SK-N-MC (cell line): ENCODE measurements around the gene TEAD1.

Experiments
- DNase-seq: peaks from one replicate; pipeline ENCODE4 v3.0.0-alpha.2; 2011; ENCODE audit warnings: low read depth, low spot score
- H3K27ac ChIP-seq: fragments of 200-600 bp; sonication (generic); 2 replicates; pipeline ENCODE4 v1.5.1; 2016; ENCODE audit warnings: mixed run types
- H3K36me3 ChIP-seq: fragments of 200-600 bp; sonication (generic); 2 replicates; pipeline ENCODE4 v1.6.1; 2017; ENCODE audit warnings: antibody characterized with exemption, low read length, mixed read lengths; ENCODE audit not compliant: insufficient read depth
- H3K4me3 ChIP-seq: fragments of 200-600 bp; sonication (generic); 2 replicates; pipeline ENCODE4 v1.5.1; 2016
- H3K9ac ChIP-seq: fragments of 200-600 bp; sonication (generic); 2 replicates; pipeline ENCODE4 v1.8.0; 2017; ENCODE audit warnings: mixed run types, mixed read lengths; ENCODE audit not compliant: insufficient read length
- H3K9me3 ChIP-seq: fragments of 200-600 bp; sonication (generic); 2 replicates; pipeline ENCODE4 v1.6.1; 2017; ENCODE audit warnings: low read depth, mild to moderate bottlenecking, antibody characterized with exemption, low read length, moderate library complexity, mixed read lengths
- EZH2 ChIP-seq: fragments of 200-600 bp; sonication (generic); IDR thresholded peaks from one replicate; pipeline ENCODE4 v1.6.1; 2017; ENCODE audit warnings: antibody characterized with exemption
- FOXP2 ChIP-seq: optimal IDR thresholded peaks from 2 replicates; pipeline ENCODE3; 2011; ENCODE audit warnings: mild to moderate bottlenecking, moderate library complexity; ENCODE audit not compliant: insufficient read depth; ENCODE audit errors: extremely low read length, control extremely low read depth
- POLR2AphosphoS5 ChIP-seq: IDR thresholded peaks from 2 replicates; pipeline ENCODE4 v1.6.1; 2012; ENCODE audit warnings: mild to moderate bottlenecking, low read depth, low read length, borderline replicate concordance

TEAD1 gene

DNA sequence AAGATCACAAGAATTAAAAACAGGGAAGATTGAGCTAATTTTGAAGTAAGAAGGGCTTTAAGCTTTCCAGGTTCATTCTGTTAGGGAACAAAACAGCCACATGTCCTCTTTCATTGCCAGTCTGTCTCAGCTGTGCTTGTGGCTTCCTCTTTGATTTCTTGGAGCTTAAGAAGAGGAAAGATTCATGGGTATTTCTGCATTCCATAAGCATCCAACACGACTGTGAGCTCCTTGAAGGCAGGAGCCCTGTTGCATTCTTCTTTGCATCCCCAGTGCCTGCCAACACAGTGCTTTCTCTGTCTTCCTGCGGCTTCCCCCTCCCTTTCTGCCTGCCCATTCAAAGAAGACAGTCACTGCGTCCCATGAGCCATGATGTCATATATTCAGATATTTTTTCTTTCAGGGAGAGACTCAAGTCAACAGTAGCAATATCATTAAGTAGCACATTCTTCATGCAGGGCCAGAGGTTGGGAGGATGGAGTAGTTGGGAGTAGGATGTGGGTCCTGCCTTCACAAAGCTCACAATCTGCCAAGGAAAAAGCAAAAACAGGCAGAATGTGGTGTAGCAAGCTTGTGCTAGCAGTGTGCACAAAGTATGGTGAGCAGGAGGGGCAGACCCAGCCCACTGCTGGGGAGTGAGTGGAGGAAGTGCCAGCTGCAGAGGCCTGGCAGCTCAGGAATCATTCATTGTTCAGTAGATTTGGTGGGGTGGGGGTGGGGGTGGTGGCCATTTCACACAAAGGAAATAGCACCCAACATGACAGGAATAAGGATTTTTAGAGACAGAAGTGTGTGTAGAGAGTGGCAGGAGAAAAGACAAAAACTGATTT lies 172.8 kb downstream of the TEAD1 start:
- DNase-seq = no peak
- Histone ChIP-seq H3K9me3 (no peaks in the 10 kb centered on the region), H3K9ac (no peak overlapping the region), H3K27ac (peak overlapping the region; percentile 61; the same call in 1 of the 2 replicates), H3K36me3 (no peaks in the 10 kb centered on the region), H3K4me3 (no peak overlapping the region)
- TF ChIP-seq FOXP2 = no peak
- TF ChIP-seq EZH2 = no peak
- no peak for TF ChIP-seq POLR2AphosphoS5

DNA sequence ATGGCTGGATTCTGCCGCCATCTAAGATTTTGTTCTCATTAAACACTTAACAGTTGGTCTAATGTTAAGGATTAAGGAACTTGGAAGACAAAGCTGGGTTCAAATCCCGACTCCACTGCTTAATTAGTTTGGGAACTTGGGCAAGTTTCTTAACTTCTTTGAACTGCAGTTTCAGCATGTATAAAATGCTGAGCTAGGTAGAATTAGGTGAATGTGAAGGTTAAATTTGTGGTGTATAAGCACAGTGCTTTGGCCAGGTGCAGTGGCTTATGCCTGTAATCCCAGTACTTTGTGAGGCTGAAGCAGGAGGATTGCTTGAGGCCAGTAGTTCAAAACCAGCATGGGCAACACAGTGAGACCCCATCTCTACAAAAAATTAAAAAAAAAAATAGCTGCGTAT lies 174.2 kb downstream of the TEAD1 start:
- Histone ChIP-seq H3K27ac (no peak overlapping the region), H3K9me3 (no peaks in the 10 kb centered on the region), H3K9ac (no peak overlapping the region), H3K36me3 (no peaks in the 10 kb centered on the region), H3K4me3 (no peak overlapping the region)
- DNase-seq = no peak
- TF ChIP-seq FOXP2 (no peak), POLR2AphosphoS5 (no peak), EZH2 (no peak)

DNA sequence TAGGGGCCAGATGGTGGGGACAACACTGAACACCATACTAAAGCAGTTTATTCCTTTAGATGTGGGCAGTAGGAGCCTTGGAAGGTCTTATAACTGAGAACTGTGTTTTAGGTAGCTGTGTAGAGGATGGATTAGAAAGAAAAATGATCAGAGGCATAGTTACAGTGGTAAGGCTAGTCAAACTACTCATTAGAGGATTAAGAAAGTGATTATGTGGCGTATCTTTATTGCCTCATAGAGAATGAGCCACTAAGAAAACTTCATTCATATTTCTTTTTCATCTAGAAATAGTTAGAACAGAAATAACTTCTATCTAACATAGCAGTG lies 179.1 kb downstream of the TEAD1 start:
- no peaks in the 10 kb centered on the region for H3K36me3 ChIP-seq
- no peak for TF ChIP-seq EZH2
- TF ChIP-seq POLR2AphosphoS5 = no peak
- TF ChIP-seq FOXP2 = no peak
- DNase-seq = no peak
- no peak overlapping the region for H3K4me3 ChIP-seq
- no peak overlapping the region for H3K9ac ChIP-seq
- H3K27ac ChIP-seq = no peak overlapping the region
- no peaks in the 10 kb centered on the region for H3K9me3 ChIP-seq

DNA sequence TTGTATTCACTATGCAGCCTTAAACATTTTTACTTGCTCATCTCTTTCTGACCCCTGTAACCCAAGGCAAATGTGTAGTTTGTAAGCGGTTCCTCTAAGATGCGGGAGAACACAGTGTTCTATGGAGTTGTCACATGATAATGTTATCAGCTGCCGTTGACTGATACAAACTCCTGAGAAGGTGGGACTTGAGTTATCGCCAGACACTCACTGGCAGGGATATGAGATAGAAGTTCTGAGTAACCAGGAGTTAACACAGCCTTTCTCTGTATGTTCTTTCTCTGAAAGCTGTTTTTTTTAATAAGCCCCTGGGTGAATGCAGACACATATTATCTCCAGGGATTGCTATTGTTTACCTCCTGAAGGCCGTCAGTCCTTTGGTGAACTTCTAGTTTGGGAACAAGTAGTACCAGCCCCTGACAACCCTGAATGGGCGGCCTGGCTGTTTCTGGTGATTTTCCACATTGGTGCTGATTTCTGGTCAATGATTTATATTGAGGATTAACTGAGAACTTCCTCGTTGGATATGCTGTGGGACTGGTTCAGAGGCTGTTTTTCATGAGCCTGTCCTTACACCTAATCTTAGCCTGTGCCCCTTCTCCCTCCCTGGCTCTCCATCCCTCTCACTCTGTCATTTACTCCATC lies 179.6 kb downstream of the TEAD1 start:
- Histone ChIP-seq H3K9ac (no peak overlapping the region), H3K36me3 (no peaks in the 10 kb centered on the region), H3K9me3 (no peaks in the 10 kb centered on the region), H3K4me3 (no peak overlapping the region), H3K27ac (no peak overlapping the region)
- TF ChIP-seq EZH2 (no peak), FOXP2 (no peak), POLR2AphosphoS5 (no peak)
- no peak for DNase-seq

DNA sequence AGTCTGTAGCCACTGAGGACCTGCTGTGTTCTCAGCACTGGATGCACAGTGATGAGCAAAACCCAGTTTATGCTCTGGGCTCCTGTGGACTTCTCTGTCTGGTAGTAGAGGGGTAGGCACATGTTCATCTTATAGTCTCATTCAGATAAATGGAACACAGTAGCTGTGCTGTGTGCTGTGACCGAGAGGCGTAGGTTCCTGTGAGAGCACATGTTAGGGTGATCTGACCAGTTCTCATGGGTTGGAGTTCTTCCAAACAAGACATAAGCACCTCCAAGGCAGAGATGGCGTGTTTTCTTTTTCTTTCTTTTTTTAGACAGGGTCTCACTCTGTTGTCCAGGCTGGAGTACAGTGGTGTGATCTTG lies 180.1 kb downstream of the TEAD1 start:
- Histone ChIP-seq H3K9ac (no peak overlapping the region), H3K36me3 (no peaks in the 10 kb centered on the region), H3K9me3 (no peaks in the 10 kb centered on the region), H3K4me3 (no peak overlapping the region), H3K27ac (no peak overlapping the region)
- TF ChIP-seq FOXP2 = no peak
- TF ChIP-seq POLR2AphosphoS5 = no peak
- no peak for TF ChIP-seq EZH2
- DNase-seq = no peak

DNA sequence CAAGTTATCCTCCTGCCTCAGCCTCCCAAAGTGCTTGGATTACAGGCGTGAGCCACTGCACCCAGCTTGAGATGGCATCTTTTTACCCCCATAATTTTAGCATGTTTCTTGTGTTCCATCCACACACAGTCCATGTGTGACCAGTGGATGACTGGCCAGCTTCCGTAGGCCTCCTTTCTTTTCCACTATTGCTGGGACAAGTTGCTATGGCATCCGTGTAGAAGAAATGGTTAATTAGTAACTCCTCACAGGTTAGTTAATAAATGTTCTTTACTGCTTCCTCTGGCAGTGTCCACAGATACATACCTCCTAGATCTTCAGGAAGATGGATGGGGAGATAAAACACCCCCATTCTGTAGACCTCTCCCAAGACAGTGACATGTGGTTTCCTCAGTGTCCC lies 180.6 kb downstream of the TEAD1 start:
- Histone ChIP-seq H3K9me3 (no peaks in the 10 kb centered on the region), H3K4me3 (no peak overlapping the region), H3K9ac (no peak overlapping the region), H3K36me3 (no peaks in the 10 kb centered on the region), H3K27ac (no peak overlapping the region)
- DNase-seq = no peak
- TF ChIP-seq EZH2 = no peak
- no peak for TF ChIP-seq FOXP2
- TF ChIP-seq POLR2AphosphoS5 = no peak

DNA sequence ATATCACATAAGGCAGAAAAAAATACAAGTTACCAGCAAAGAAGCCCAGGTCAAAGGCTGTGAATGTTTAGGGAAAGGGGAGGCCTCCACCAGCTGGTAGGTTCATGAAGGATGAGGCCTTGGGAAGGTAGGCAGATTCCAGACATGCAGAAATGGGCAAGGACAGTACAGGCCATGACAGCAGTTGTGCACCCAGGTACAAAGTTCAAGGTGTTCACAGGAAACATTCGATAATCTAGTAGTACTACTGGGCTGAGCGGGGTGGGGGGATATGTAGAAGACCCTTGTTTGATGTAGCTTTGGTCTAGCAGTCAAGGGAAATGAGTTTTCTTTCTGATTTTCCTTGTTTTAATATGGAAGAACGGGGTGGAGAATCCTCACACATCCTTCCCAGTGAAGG lies 182.1 kb downstream of the TEAD1 start:
- Histone ChIP-seq H3K9me3 (no peaks in the 10 kb centered on the region), H3K4me3 (no peak overlapping the region)

DNA sequence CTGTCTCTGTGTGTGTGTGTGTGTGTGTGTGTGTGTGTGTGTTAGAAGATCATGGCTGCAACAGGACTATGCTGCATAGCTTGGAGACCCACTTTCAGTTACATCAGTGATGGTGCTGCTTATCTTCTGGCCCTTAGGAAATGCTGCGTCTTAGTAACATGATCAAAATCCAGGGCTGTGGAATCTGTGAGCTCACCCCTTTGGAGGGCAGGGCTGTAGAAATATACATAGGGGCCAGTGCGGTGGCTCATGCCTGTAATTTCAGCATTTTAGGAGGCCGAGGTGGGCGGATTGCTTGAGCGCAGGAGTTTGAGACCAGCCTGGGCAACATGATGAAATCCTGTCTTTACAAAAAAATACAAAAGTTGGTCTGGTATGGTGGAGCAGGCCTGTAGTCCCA lies 183.4 kb downstream of the TEAD1 start:
- no peaks in the 10 kb centered on the region for H3K36me3 ChIP-seq
- DNase-seq = no peak
- TF ChIP-seq POLR2AphosphoS5 = no peak
- no peak for TF ChIP-seq FOXP2
- no peak for TF ChIP-seq EZH2
- no peak overlapping the region for H3K9ac ChIP-seq
- H3K4me3 ChIP-seq = no peak overlapping the region
- H3K27ac ChIP-seq = no peak overlapping the region
- no peaks in the 10 kb centered on the region for H3K9me3 ChIP-seq

More for the DNA sequence above, 182.1 kb downstream of the TEAD1 start:
- Histone ChIP-seq H3K36me3 (no peaks in the 10 kb centered on the region), H3K27ac (no peak overlapping the region), H3K9ac (no peak overlapping the region)
- no peak for DNase-seq
- TF ChIP-seq POLR2AphosphoS5 = no peak

DNA sequence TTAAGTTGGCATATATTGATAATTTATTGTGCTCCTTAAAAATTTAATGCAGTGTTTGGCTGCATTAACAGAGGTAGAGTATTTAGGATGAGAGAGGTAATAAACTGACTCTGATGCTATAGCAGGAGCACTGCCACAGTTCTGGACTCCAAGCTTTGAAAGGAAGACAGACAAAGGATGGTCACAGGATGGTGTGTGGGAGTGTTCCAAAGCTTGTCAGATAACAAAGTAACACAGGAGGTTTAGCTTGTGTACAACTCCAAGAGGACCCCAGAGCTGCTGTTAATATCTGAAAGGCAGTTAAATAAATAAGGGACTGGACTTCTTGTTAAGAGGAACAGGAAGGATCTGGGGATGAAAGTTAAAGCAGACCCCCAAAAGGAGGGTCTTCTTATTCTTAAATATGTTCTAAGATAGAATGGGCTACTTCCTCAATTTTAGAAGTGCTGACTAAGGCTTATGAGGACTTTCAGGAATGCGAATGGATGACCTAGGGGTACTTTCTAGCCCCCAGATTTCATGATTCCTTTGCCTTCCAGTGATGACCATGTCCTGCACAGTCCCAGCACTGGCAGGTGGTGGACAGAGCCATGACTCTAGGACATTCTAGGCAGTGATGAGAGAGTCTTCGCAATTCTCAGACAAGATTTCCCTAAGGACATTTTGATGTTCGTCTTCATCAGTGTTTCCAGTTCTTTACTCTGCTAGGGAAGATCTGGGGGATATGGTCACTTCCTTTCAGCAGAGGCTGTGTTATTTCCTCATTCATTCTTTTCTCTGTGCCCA lies 185.8 kb downstream of the TEAD1 start:
- DNase-seq = no peak
- Histone ChIP-seq H3K9me3 (no peaks in the 10 kb centered on the region), H3K27ac (peak overlapping the region; percentile 84), H3K4me3 (no peak overlapping the region), H3K9ac (no peak overlapping the region), H3K36me3 (no peaks in the 10 kb centered on the region)
- TF ChIP-seq POLR2AphosphoS5 (no peak), FOXP2 (no peak), EZH2 (no peak)
